Lower leg skin (tissue), 3 donors: ENCODE data around the gene NDUFV3.

Source experiments
- CTCF ChIP-seq, 3 donors: fragments of 450-650 bp; IDR thresholded peaks; one replicate each; pipeline ENCODE4 v1.5.1; 2016; ENCODE audit warnings: antibody characterized with exemption in 3 of 3, mild to moderate bottlenecking in 3 of 3, moderate library complexity in 2 of 3
- POLR2A ChIP-seq, 2 donors: fragments of 450-650 bp; IDR thresholded peaks; one replicate each; pipeline ENCODE4 v1.6.1; 2016 to 2017; ENCODE audit warnings: antibody characterized with exemption in 2 of 2, mild to moderate bottlenecking in 1 of 2, moderate library complexity in 1 of 2

DNA sequence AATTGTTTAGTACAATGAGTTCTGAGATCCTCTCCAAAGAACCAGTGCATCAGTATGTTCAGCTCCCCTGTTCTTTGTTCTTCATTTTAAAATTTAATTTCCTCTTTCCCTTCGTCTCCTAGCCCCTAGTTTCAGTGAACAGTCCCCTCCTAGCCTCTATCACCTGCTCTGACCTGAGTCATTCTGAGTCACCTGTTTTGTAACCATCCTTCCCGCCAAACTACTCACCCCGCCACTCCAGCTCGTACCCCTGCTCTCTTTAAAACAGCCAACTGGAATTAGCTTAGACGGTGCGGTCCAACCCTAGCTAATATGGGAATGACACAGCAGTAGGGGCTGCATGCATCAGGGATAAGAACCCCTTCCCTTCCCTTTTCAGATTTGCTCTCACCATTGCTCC is 49.1 kb downstream of the NDUFV3 start:
- no peak for TF ChIP-seq CTCF (IDR thresholded peaks at IDR 0.05)
- no peak for TF ChIP-seq POLR2A (IDR thresholded peaks at IDR 0.05)
